SK-N-SH treated with all-trans-retinoic acid at 6 μM for 48 hours (cell line): ENCODE data around the gene WNT7A.

ENCODE experiments used
- ATAC-seq: fragments of 200-7000 bp; cut with Tn5 transposase; 3 replicates; pipeline ENCODE4 v1.9.1; 2020; ENCODE audit warnings: mild to moderate bottlenecking, moderate library complexity
- ARNTL ChIP-seq: fragments of 450-650 bp; formaldehyde crosslinking; IDR thresholded peaks from 2 replicates; pipeline ENCODE4 v1.5.0; 2020; ENCODE audit warnings: low read depth, mild to moderate bottlenecking, moderate library complexity, borderline replicate concordance
- BACH2 ChIP-seq: fragments of 250-450 bp; sonication (Bioruptor Pico); IDR thresholded peaks from 2 replicates; pipeline ENCODE4 v1.9.0; 2021; ENCODE audit warnings: mild to moderate bottlenecking, borderline replicate concordance
- CSDC2 ChIP-seq: fragments of 250-450 bp; sonication (Bioruptor Pico); IDR thresholded peaks from 2 replicates; pipeline ENCODE4 v1.5.0; 2020; ENCODE audit warnings: mild to moderate bottlenecking, moderate library complexity
- ESRRG ChIP-seq: fragments of 250-450 bp; sonication (Bioruptor Pico); IDR thresholded peaks from 2 replicates; pipeline ENCODE4 v1.6.1; 2021; ENCODE audit warnings: mild to moderate bottlenecking
- GLIS3 ChIP-seq: fragments of 250-450 bp; sonication (Bioruptor Pico); IDR thresholded peaks from 2 replicates; pipeline ENCODE4 v1.5.0; 2020; ENCODE audit warnings: mild to moderate bottlenecking, moderate library complexity
- PPARA ChIP-seq: fragments of 250-450 bp; sonication (Bioruptor Pico); IDR thresholded peaks from 2 replicates; pipeline ENCODE4 v1.5.0; 2020; ENCODE audit warnings: mild to moderate bottlenecking, borderline replicate concordance
- SNAI2 ChIP-seq: fragments of 250-450 bp; sonication (Bioruptor Pico); IDR thresholded peaks from 2 replicates; pipeline ENCODE4 v1.5.0; 2020; ENCODE audit warnings: mild to moderate bottlenecking, moderate library complexity
- TCF4 ChIP-seq: fragments of 250-450 bp; sonication (Bioruptor Pico); IDR thresholded peaks from 2 replicates; pipeline ENCODE4 v1.8.0; 2021; ENCODE audit warnings: mild to moderate bottlenecking, moderate library complexity, borderline replicate concordance
- TOX ChIP-seq: fragments of 250-450 bp; sonication (Bioruptor Pico); IDR thresholded peaks from 2 replicates; pipeline ENCODE4 v1.8.0; 2021; ENCODE audit warnings: mild to moderate bottlenecking, moderate library complexity, borderline replicate concordance
- ZC3H10 ChIP-seq: fragments of 250-450 bp; sonication (Bioruptor Pico); IDR thresholded peaks from 2 replicates; pipeline ENCODE4 v1.5.1; 2021; ENCODE audit warnings: mild to moderate bottlenecking, moderate library complexity
- ZFP3 ChIP-seq: fragments of 250-450 bp; sonication (Bioruptor Pico); IDR thresholded peaks from 2 replicates; pipeline ENCODE4 v1.5.0; 2020; ENCODE audit warnings: mild to moderate bottlenecking, moderate library complexity
- ZFP30 ChIP-seq: fragments of 450-650 bp; formaldehyde crosslinking; IDR thresholded peaks from 2 replicates; pipeline ENCODE4 v1.5.0; 2022; ENCODE audit warnings: mild to moderate bottlenecking, moderate library complexity
- ZNF565 ChIP-seq: fragments of 450-650 bp; formaldehyde crosslinking; conservative IDR thresholded peaks from 2 replicates; pipeline ENCODE4 v1.5.0; 2020; ENCODE audit warnings: low read depth, mild to moderate bottlenecking, moderate library complexity
- ZNF70 ChIP-seq: fragments of 450-650 bp; formaldehyde crosslinking; IDR thresholded peaks from 2 replicates; pipeline ENCODE4 v1.5.0; 2020; ENCODE audit warnings: mild to moderate bottlenecking, moderate library complexity
- ZNF8 ChIP-seq: fragments of 450-650 bp; formaldehyde crosslinking; IDR thresholded peaks from 2 replicates; pipeline ENCODE4 v1.5.0; 2020; ENCODE audit warnings: mild to moderate bottlenecking, moderate library complexity
- TF ChIP-seq, protein P1 (sequence below): fragments of 250-450 bp; sonication (Bioruptor Pico); IDR thresholded peaks from 2 replicates; pipeline ENCODE4 v1.8.0; 2020; ENCODE audit warnings: mild to moderate bottlenecking, moderate library complexity, borderline replicate concordance
- TF ChIP-seq, protein P2 (sequence below): fragments of 250-450 bp; sonication (Bioruptor Pico); IDR thresholded peaks from 2 replicates; pipeline ENCODE4 v1.5.1; 2020; ENCODE audit warnings: low read depth, mild to moderate bottlenecking, moderate library complexity
- TF ChIP-seq, protein P3 (sequence below): fragments of 250-450 bp; sonication (Bioruptor Pico); IDR thresholded peaks from 2 replicates; pipeline ENCODE4 v1.5.0; 2020; ENCODE audit warnings: mild to moderate bottlenecking, moderate library complexity
- TF ChIP-seq, protein P4 (sequence below): fragments of 250-450 bp; sonication (Bioruptor Pico); IDR thresholded peaks from 2 replicates; pipeline ENCODE4 v1.8.0; 2021; ENCODE audit warnings: low read depth, mild to moderate bottlenecking, moderate library complexity, borderline replicate concordance
- TF ChIP-seq, protein P5 (sequence below): fragments of 250-450 bp; sonication (Bioruptor Pico); IDR thresholded peaks from 2 replicates; pipeline ENCODE4 v1.5.1; 2021; ENCODE audit warnings: mild to moderate bottlenecking, moderate library complexity

Gene WNT7A

DNA sequence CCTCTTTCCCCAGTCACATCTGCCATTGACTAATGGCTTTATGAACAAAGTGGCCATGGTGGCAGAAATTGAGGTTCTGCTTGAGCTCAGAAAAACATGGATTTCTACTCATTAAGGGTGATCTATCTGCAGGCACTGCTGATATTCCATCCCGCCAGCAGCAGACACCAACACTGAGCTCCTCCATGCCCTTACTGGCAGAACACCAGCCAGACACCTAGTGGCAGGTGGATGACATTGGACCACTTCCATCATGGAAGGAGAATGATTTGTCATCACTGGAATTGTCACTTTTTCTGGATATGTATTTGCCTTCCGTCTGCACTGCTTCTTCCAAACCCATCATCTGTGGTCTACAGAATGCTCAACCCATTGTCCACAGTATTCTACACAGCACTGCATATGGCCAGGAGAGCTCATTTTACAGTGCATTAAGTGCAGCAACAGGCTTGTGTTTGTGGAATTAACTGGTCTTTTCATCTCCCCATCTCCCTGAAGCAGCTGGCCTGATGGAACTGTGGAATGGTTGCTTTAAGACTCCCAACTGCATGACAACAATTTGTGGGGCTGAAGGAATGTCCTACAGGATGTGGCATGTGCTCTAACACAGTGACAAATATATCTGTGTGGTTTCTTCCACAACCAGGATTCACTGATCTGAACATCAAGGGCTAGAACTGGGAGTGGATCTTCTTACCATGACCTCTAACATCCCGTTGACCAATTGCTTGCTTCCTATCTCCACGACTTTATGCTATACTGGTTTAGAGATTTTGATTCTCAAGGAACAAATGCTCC lies 103.4 kb downstream of the WNT7A start:
- no peak for ATAC-seq
- TF ChIP-seq TOX (no peak), ESRRG (CRISPR knock-in tag) (no peak), ZNF8 (no peak), CSDC2 (CRISPR knock-in tag) (no peak), ZNF70 (no peak), ZFP30 (no peak), PPARA (CRISPR knock-in tag) (no peak), SNAI2 (CRISPR knock-in tag) (no peak), ZFP3 (CRISPR knock-in tag) (no peak), ZNF565 (CRISPR knock-in tag) (no peak), GLIS3 (CRISPR knock-in tag) (no peak), ARNTL (no peak), ZC3H10 (CRISPR knock-in tag) (no peak), BACH2 (no peak)
- TF ChIP-seq, protein P1, sequence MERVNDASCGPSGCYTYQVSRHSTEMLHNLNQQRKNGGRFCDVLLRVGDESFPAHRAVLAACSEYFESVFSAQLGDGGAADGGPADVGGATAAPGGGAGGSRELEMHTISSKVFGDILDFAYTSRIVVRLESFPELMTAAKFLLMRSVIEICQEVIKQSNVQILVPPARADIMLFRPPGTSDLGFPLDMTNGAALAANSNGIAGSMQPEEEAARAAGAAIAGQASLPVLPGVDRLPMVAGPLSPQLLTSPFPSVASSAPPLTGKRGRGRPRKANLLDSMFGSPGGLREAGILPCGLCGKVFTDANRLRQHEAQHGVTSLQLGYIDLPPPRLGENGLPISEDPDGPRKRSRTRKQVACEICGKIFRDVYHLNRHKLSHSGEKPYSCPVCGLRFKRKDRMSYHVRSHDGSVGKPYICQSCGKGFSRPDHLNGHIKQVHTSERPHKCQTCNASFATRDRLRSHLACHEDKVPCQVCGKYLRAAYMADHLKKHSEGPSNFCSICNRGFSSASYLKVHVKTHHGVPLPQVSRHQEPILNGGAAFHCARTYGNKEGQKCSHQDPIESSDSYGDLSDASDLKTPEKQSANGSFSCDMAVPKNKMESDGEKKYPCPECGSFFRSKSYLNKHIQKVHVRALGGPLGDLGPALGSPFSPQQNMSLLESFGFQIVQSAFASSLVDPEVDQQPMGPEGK (CRISPR knock-in tag) = no peak
- TF ChIP-seq, protein P2, sequence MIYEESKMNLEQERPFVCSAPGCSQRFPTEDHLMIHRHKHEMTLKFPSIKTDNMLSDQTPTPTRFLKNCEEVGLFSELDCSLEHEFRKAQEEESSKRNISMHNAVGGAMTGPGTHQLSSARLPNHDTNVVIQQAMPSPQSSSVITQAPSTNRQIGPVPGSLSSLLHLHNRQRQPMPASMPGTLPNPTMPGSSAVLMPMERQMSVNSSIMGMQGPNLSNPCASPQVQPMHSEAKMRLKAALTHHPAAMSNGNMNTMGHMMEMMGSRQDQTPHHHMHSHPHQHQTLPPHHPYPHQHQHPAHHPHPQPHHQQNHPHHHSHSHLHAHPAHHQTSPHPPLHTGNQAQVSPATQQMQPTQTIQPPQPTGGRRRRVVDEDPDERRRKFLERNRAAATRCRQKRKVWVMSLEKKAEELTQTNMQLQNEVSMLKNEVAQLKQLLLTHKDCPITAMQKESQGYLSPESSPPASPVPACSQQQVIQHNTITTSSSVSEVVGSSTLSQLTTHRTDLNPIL (CRISPR knock-in tag) = no peak
- TF ChIP-seq, protein P3, sequence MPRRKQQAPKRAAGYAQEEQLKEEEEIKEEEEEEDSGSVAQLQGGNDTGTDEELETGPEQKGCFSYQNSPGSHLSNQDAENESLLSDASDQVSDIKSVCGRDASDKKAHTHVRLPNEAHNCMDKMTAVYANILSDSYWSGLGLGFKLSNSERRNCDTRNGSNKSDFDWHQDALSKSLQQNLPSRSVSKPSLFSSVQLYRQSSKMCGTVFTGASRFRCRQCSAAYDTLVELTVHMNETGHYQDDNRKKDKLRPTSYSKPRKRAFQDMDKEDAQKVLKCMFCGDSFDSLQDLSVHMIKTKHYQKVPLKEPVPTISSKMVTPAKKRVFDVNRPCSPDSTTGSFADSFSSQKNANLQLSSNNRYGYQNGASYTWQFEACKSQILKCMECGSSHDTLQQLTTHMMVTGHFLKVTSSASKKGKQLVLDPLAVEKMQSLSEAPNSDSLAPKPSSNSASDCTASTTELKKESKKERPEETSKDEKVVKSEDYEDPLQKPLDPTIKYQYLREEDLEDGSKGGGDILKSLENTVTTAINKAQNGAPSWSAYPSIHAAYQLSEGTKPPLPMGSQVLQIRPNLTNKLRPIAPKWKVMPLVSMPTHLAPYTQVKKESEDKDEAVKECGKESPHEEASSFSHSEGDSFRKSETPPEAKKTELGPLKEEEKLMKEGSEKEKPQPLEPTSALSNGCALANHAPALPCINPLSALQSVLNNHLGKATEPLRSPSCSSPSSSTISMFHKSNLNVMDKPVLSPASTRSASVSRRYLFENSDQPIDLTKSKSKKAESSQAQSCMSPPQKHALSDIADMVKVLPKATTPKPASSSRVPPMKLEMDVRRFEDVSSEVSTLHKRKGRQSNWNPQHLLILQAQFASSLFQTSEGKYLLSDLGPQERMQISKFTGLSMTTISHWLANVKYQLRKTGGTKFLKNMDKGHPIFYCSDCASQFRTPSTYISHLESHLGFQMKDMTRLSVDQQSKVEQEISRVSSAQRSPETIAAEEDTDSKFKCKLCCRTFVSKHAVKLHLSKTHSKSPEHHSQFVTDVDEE (CRISPR knock-in tag) = no peak
- TF ChIP-seq, protein P4, sequence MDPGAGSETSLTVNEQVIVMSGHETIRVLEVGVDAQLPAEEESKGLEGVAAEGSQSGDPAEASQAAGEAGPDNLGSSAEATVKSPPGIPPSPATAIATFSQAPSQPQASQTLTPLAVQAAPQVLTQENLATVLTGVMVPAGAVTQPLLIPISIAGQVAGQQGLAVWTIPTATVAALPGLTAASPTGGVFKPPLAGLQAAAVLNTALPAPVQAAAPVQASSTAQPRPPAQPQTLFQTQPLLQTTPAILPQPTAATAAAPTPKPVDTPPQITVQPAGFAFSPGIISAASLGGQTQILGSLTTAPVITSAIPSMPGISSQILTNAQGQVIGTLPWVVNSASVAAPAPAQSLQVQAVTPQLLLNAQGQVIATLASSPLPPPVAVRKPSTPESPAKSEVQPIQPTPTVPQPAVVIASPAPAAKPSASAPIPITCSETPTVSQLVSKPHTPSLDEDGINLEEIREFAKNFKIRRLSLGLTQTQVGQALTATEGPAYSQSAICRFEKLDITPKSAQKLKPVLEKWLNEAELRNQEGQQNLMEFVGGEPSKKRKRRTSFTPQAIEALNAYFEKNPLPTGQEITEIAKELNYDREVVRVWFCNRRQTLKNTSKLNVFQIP = no peak

DNA sequence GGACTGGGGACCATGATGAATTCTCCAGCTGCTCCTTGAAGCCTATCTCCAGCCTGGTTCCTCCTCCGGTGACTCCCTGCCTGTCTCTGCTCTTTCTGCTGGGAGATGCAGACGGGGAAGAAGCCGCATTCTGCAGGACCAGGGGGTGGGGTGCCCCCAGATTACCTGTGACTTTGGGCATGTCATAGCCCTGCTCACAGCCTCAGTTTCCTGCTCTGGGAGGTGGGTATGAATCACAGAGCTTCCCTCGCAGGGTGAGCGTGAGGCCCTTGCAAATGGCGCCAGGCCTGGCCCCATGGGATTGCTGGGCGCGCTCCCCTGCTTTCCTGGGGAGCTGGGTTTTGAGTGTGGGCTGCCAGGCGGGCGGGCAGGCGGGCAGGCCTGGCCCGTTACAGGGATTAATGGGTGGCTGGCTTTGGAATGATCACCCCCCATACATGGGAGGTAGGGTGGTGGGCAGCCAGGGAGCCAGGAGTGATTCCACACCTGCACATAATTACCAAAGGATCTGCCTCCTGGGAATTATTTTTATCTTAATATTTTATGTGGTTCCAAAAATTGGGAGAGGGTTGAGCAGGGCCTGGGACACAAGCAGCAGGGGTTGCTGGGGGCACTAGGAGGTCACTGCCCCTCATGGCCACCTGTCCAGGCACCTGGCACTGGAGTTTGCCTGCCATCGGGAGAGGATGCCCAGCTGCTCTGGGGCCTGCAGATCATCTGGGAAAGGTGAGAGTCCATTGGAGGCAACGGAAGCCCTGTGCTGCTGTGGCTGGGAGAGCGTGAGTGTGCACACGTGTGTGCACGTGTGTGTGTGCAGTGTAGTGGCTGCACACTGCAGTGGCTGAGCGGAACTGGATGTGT lies 106.8 kb downstream of the WNT7A start:
- TF ChIP-seq, protein P2 (CRISPR knock-in tag) = no peak
- no peak for ATAC-seq

DNA sequence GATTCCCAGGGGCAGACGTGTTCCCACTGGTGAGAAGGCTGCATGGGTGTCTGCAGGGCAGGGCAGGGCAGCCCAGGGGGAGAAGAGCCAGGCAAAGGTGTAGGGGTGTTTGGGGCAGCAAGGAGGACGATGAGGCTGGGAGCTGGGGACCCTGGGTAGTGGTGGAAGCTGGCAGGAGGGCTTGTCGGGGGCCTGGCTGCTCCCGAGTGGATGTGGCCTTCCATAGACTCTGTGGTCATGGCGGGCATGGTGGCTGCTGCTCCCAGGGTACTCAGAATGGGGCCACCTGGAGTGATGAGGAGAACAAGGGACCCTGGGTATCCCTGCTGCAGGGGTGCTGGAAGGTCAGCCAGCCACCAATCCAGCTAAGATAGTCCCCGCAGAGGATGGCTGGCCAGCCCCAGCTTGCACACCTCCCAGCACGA lies 107.5 kb downstream of the WNT7A start:
- ATAC-seq = no peak
- TF ChIP-seq ZFP3 (CRISPR knock-in tag) (no peak), TCF4 (CRISPR knock-in tag) (no peak), ZNF8 (no peak), ESRRG (CRISPR knock-in tag) (no peak), SNAI2 (CRISPR knock-in tag) (no peak), TOX (no peak), CSDC2 (CRISPR knock-in tag) (no peak), ZFP30 (no peak)
- TF ChIP-seq, protein P4 = no peak
- TF ChIP-seq, protein P1 (CRISPR knock-in tag) = no peak
- TF ChIP-seq, protein P5, sequence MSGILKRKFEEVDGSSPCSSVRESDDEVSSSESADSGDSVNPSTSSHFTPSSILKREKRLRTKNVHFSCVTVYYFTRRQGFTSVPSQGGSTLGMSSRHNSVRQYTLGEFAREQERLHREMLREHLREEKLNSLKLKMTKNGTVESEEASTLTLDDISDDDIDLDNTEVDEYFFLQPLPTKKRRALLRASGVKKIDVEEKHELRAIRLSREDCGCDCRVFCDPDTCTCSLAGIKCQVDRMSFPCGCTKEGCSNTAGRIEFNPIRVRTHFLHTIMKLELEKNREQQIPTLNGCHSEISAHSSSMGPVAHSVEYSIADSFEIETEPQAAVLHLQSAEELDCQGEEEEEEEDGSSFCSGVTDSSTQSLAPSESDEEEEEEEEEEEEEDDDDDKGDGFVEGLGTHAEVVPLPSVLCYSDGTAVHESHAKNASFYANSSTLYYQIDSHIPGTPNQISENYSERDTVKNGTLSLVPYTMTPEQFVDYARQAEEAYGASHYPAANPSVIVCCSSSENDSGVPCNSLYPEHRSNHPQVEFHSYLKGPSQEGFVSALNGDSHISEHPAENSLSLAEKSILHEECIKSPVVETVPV (CRISPR knock-in tag) = no peak
